Measurements from ENCODE around the gene OCA2.

DNA sequence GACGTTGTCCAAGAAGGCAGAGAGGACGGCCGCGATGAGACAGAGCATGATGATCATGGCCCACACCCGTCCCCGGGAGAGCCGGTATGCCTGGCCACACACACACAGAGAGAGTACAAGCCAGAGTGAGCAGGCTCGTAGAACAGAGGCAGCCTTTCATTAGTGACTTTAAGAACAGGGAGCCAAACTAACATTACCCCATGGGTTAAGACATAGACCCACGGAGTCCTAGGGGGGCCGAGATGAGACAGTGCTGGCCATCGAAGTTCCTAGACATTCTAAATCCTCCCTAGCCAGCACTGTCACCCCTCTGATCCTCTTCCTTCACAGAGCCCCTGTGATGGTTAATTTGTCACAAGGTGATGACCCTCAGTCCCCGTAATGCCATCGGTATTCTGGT, 114.0 kb downstream of the OCA2 start:
- TF ChIP-seq, protein P1, sequence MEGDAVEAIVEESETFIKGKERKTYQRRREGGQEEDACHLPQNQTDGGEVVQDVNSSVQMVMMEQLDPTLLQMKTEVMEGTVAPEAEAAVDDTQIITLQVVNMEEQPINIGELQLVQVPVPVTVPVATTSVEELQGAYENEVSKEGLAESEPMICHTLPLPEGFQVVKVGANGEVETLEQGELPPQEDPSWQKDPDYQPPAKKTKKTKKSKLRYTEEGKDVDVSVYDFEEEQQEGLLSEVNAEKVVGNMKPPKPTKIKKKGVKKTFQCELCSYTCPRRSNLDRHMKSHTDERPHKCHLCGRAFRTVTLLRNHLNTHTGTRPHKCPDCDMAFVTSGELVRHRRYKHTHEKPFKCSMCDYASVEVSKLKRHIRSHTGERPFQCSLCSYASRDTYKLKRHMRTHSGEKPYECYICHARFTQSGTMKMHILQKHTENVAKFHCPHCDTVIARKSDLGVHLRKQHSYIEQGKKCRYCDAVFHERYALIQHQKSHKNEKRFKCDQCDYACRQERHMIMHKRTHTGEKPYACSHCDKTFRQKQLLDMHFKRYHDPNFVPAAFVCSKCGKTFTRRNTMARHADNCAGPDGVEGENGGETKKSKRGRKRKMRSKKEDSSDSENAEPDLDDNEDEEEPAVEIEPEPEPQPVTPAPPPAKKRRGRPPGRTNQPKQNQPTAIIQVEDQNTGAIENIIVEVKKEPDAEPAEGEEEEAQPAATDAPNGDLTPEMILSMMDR (CRISPR knock-in tag; IDR thresholded peaks at IDR 0.05) = no peak
- TF ChIP-seq POLR2AphosphoS5 (IDR thresholded peaks at IDR 0.05; ENCODE audit: low read depth, low read length) = no peak
- no peak for TF ChIP-seq MAFK (conservative IDR thresholded peaks at IDR 0.05 in 1 of 2, IDR thresholded peaks at IDR 0.05 in 1 of 2; ENCODE audit: low read length in 2 of 2)
- no peak for TF ChIP-seq FOXA1 (IDR thresholded peaks at IDR 0.05)
- TF ChIP-seq FOXA1 (CRISPR knock-in tag; IDR thresholded peaks at IDR 0.05) = no peak
- no peak for TF ChIP-seq CBX2 (IDR thresholded peaks at IDR 0.05; ENCODE audit: low read depth, low read length)
- no peak for TF ChIP-seq CBX2 (CRISPR knock-in tag; IDR thresholded peaks at IDR 0.05; ENCODE audit: low read depth)
- no peak for TF ChIP-seq ASH2L (IDR thresholded peaks at IDR 0.05; ENCODE audit: insufficient read length, low read depth, low read length)
- no peak for TF ChIP-seq CCAR2 (optimal IDR thresholded peaks at IDR 0.05; ENCODE audit: low read depth, low read length)
- no peak for TF ChIP-seq ELF1 (CRISPR knock-in tag; IDR thresholded peaks at IDR 0.05)
- TF ChIP-seq REPIN1 (CRISPR knock-in tag; IDR thresholded peaks at IDR 0.05; ENCODE audit: borderline replicate concordance, low read depth) = no peak
- TF ChIP-seq, protein P2, sequence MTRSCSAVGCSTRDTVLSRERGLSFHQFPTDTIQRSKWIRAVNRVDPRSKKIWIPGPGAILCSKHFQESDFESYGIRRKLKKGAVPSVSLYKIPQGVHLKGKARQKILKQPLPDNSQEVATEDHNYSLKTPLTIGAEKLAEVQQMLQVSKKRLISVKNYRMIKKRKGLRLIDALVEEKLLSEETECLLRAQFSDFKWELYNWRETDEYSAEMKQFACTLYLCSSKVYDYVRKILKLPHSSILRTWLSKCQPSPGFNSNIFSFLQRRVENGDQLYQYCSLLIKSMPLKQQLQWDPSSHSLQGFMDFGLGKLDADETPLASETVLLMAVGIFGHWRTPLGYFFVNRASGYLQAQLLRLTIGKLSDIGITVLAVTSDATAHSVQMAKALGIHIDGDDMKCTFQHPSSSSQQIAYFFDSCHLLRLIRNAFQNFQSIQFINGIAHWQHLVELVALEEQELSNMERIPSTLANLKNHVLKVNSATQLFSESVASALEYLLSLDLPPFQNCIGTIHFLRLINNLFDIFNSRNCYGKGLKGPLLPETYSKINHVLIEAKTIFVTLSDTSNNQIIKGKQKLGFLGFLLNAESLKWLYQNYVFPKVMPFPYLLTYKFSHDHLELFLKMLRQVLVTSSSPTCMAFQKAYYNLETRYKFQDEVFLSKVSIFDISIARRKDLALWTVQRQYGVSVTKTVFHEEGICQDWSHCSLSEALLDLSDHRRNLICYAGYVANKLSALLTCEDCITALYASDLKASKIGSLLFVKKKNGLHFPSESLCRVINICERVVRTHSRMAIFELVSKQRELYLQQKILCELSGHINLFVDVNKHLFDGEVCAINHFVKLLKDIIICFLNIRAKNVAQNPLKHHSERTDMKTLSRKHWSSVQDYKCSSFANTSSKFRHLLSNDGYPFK (CRISPR knock-in tag; IDR thresholded peaks at IDR 0.05; ENCODE audit: borderline replicate concordance) = no peak
- TF ChIP-seq SMAD1 (CRISPR knock-in tag; IDR thresholded peaks at IDR 0.05; ENCODE audit: borderline replicate concordance, low read depth) = no peak

Data from HepG2 (cell line).